AG04450 (cell line): ENCODE data around the gene LCN6. TPM values are rescaled to one million over a fixed set of nuclear protein-coding genes. Genes with fewer than 3 reads are reported as not detected.
"Not testable (repeated sequence)": the region's sequence is repeated elsewhere in the genome, so short reads cannot be mapped to it uniquely, and the experiment has no call there.

Source experiments
- CTCF ChIA-PET: fragments of 300-600, 350-600 bp; formaldehyde crosslinking; extraction: SDS; loops from one replicate; lab custom pipeline; 2022; ENCODE audit warnings: antibody characterized with exemption, inconsistent platforms; lab: Charles Lee
- POLR2A ChIA-PET: fragments of 350-600 bp; formaldehyde crosslinking; extraction: SDS; loops from one replicate; lab custom pipeline; 2021; ENCODE audit warnings: antibody characterized with exemption, inconsistent platforms; lab: Yijun Ruan, JAX
- DNase-seq: peaks from one replicate; pipeline ENCODE4 v3.0.0-alpha.2; 2011; ENCODE audit warnings: low read depth, low spot score
- H3K27ac ChIP-seq: one replicate; pipeline ENCODE4 v1.5.1; 2012; ENCODE audit warnings: low read depth, low read length, control low read depth
- H3K27me3 ChIP-seq: one replicate; pipeline ENCODE4 v1.6.0; 2012; ENCODE audit warnings: low read length; ENCODE audit not compliant: control insufficient read depth, insufficient read depth
- H3K4me3 ChIP-seq: 2 replicates; pipeline ENCODE4 v1.5.1; 2011; ENCODE audit warnings: mild to moderate bottlenecking, low read depth, low read length, control low read depth
- H3K9me3 ChIP-seq: 2 replicates; pipeline ENCODE4 v1.5.1; 2012; ENCODE audit warnings: low read length; ENCODE audit not compliant: control insufficient read depth, insufficient read depth
- polyA minus RNA-seq: library from RNA; depleted of rRNA, polyadenylated mRNA; stranded (reverse); fragments of >200 nt; gene quantifications from 2 replicates; pipeline ENCODE4 v1.2.3, GENCODE V29; 2011; rRNA and poly(A)+ RNA removed
- polyA plus RNA-seq: library from polyadenylated mRNA; depleted of rRNA; stranded (reverse); fragments of >200 nt; gene quantifications from 2 replicates; pipeline ENCODE4 v1.2.3, GENCODE V29; 2011; rRNA removed
- TF ChIP-seq, protein P1 (sequence below): IDR thresholded peaks from 2 replicates; pipeline ENCODE4 v1.5.1; 2011; ENCODE audit warnings: low read depth, low read length, control low read depth, inconsistent platforms

Gene LCN6, protein sequence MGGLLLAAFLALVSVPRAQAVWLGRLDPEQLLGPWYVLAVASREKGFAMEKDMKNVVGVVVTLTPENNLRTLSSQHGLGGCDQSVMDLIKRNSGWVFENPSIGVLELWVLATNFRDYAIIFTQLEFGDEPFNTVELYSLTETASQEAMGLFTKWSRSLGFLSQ
- polyA plus RNA-seq (not detected in 2 replicates), polyA minus RNA-seq (not detected in 2 replicates)

DNA sequence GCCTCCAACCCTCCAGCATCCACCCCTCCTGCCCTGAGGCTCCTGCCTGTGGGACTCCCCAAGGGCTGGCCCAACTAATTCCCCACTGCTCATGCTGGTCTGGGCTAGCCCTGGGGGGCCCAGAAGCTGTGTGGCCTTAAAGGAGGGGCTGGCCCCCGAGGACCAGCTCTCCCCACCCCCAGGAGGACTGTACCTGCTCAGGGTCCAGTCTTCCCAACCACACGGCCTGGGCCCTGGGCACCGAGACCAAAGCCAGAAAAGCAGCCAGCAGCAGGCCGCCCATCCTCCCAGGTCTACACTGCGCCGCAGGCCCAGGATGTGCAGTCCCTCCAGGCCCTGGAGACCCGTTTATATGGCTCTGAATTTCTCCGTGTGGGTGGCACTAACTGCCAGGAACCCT is at the start of gene LCN6:
LCN6 (minus strand) TSS at position 325 of the 400 bp plus-strand sequence; CDS start at position 283, 42 bp downstream.
- POLR2A ChIA-PET, result no interaction called here
- CTCF ChIA-PET, result no interaction called here
- Histone ChIP-seq H3K4me3 (no peak within 1 kb of the TSS), H3K9me3 (peaks cover 9% of the 10 kb centered on the region), H3K27ac (no peak within 1 kb of the TSS), H3K27me3 (peaks cover 32% of the 10 kb centered on the region)
- no peak for DNase-seq
- TF ChIP-seq, protein P1, sequence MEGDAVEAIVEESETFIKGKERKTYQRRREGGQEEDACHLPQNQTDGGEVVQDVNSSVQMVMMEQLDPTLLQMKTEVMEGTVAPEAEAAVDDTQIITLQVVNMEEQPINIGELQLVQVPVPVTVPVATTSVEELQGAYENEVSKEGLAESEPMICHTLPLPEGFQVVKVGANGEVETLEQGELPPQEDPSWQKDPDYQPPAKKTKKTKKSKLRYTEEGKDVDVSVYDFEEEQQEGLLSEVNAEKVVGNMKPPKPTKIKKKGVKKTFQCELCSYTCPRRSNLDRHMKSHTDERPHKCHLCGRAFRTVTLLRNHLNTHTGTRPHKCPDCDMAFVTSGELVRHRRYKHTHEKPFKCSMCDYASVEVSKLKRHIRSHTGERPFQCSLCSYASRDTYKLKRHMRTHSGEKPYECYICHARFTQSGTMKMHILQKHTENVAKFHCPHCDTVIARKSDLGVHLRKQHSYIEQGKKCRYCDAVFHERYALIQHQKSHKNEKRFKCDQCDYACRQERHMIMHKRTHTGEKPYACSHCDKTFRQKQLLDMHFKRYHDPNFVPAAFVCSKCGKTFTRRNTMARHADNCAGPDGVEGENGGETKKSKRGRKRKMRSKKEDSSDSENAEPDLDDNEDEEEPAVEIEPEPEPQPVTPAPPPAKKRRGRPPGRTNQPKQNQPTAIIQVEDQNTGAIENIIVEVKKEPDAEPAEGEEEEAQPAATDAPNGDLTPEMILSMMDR, result no peak

DNA sequence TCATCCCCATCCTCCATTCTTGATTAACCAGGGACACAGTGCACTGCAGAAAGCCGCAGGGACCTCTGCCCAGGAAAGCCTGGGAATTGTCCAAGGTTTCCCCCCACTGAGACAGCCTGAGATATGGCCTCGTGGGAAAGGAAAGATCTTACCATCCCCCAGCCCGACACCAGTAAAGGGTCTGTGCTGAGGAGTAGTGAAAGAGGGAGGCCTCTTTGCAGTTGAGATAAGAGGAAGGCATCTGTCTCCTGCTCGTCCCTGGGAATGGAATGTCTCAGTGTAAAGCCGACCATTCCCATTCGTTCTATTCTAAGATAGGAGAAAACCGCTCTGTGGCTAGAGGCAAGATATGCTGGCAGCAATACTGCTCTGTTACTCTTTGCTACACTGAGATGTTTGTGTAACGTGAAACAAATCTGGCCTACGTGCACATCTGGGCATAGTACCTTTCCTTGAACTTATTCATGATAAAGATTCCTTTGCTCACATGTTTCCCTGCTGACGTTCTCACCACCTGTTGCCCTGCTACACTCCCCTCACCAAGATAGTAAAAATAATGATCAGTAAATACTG is 48.5 kb upstream of the LCN6 start:
- DNase-seq, H3K4me3 ChIP-seq, H3K9me3 ChIP-seq, POLR2A ChIA-PET, H3K27ac ChIP-seq: not testable (repeated sequence)
- H3K27me3 ChIP-seq, result peaks cover 45% of the 10 kb centered on the region
- CTCF ChIA-PET, result interaction anchor here (0.7 kb wide), 1 partner anchor 239 kb away, joined by 5 read pairs; no protein-coding TSS in a partner anchor

DNA sequence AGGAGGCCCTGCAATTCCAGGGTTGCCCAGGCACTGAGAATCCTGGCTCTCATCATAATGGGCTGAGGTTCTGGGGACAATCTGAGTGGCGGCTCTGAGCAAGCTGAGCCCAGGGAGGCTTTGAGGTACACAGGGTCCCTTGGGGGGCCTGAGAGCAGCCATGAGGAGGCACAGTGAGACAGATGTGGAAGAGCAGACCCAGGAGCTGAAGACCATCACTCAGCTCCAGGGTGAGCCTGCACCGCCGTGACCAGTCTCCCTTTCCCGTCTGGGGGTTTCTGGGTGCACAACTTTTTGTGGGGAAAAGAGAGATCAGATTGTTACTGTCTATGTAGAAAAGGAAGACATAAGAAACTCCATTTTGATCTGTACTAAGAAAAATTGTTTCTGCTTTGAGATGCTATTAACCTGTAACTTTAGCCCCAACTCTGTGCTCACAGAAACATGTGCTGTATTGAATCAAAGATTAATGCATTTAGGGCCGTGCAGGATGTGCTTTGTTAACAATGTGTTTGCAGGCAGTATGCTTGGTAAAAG is 48.0 kb upstream of the LCN6 start, which contains the start of gene CCDC183:
CCDC183 (plus strand) TSS at position 101 of the 537 bp plus-strand sequence; CDS start at position 161, 60 bp downstream.
- DNase-seq, result no peak
- ChIA-PET CTCF (no interaction called here), POLR2A (no interaction called here)
- TF ChIP-seq, protein P1, result no peak
- Histone ChIP-seq H3K9me3 (no peaks in the 10 kb centered on the region; the same call in 1 of the 2 replicates), H3K27me3 (peaks cover 42% of the 10 kb centered on the region), H3K4me3 (no peak within 1 kb of the TSS), H3K27ac (no peak within 1 kb of the TSS)

DNA sequence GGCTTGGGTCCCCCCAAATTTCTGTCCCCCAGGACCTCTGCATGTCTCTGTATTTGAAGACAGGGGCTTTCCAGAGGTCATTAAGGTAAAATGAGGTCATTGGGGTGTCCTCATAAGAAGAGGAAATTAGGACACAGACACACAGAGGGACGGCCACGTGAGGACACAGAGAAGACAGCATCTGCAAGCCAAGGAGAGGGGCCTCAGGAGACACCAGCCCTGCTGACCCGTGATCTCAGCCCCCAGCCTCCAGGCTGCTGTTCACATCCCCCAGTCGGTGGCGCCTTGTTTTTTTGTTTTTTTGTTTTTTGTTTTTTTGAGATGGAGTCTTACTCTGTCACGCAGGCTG is 46.6 kb upstream of the LCN6 start:
- POLR2A ChIA-PET, result interaction anchor here (1.0 kb wide), 1 partner anchor 13 kb away, joined by 3 read pairs; the partner anchor contains the start of gene RABL6
- DNase-seq, result no peak

DNA sequence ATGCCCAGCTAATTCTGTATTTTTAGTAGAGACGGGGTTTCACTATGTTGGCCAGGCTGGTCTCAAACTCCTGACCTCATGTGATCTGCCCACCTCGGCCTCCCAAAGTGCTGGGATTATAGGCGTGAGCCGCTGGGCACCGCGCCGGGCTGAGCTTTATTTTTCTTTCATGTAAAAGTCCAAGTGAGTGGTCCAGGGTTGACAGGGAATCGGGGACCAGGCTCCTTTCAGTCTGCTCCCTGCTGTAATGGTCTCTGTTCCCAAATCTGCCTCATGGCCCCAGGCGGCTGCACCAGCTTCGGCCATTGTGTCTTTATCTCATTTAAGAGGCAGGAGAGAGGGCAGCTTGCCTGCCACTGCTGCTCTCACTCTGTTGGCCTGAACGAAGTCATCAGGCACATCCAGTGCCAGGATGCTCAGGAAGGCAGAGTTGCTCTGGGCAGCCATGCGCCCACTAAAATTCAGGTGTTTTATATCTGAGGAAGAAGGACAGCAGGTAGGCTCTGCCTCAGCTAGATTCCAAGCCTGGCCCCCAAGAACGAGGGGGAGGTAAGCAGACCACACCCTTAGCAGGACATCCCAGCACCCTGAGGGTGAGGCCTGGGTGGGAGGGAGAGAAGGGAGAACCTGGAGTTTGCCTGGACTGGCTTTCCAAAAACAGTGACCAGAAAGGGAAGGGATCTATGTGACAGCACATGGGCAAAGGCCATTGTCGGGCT is 46.1 kb upstream of the LCN6 start:
- TF ChIP-seq, protein P1, result no peak
- POLR2A ChIA-PET, result interaction anchor here (1.0 kb wide), 1 partner anchor 14 kb away, joined by 3 read pairs; the partner anchor contains the start of gene RABL6
- H3K27ac ChIP-seq, result no peak overlapping the region
- H3K4me3 ChIP-seq, result no peak overlapping the region
- no peaks in the 10 kb centered on the region; the same call in 1 of the 2 replicates for H3K9me3 ChIP-seq
- DNase-seq, result no peak
- CTCF ChIA-PET, result interaction anchor here (2.3 to 2.7 kb wide), 2 partner anchors 8 to 12 kb away, joined by 12 to 13 read pairs; partner anchors contain the start of gene RABL6
- H3K27me3 ChIP-seq, result peaks cover 27% of the 10 kb centered on the region

More for the DNA sequence above, 46.6 kb upstream of the LCN6 start:
- CTCF ChIA-PET, result no interaction called here
- Histone ChIP-seq H3K4me3 (no peak overlapping the region), H3K27me3 (peaks cover 32% of the 10 kb centered on the region), H3K9me3 (no peaks in the 10 kb centered on the region; the same call in 1 of the 2 replicates), H3K27ac (no peak overlapping the region)
- TF ChIP-seq, protein P1, result no peak
